ENCODE results near the gene DNM3. TPM values are rescaled to one million over a fixed set of nuclear protein-coding genes. Genes with fewer than 3 reads are reported as not detected.

The DNM3 gene
- total and polyA plus RNA-seq, 4 donors = 2.1 to 16.3 (median 5.6) TPM

GRCh38 chr1:171805395-171806115 is 35.7 kb upstream of the DNM3 start:
- ATAC-seq (ENCODE audit: insufficient read depth, low FRiP score) (no peak), DNase-seq (no peak)
- no peak for TF ChIP-seq CTCF (IDR thresholded peaks at IDR 0.05; ENCODE audit: control extremely low read depth, extremely low read depth)
- H3K27me3 ChIP-seq (ENCODE audit: control insufficient read depth in 3 of 3, insufficient read depth in 3 of 3, low read length in 2 of 3) = no peaks in the 10 kb centered on the region
- H3K4me3 ChIP-seq = no peak overlapping the region
- H3K9ac ChIP-seq (ENCODE audit: insufficient read depth in 1 of 2, low read length in 2 of 2) = no peak overlapping the region
- no peaks in the 10 kb centered on the region for H3K9me3 ChIP-seq (ENCODE audit: control insufficient read depth in 4 of 4, insufficient read depth in 3 of 4, low read length in 3 of 4)
- no peak overlapping the region for H3K27ac ChIP-seq (ENCODE audit: low read depth in 1 of 2, low read length in 1 of 2)
- H3K36me3 ChIP-seq (ENCODE audit: control insufficient read depth in 4 of 4, insufficient read depth in 4 of 4, low read length in 4 of 4) = no peaks in the 10 kb centered on the region
- WGBS, 2 donors = 66 to 72% methylated on average over 9 of the region's 9 CpGs
- peaks cover 0 to 9% (median 3%) of the 10 kb centered on the region in 5 donors for H3K4me1 ChIP-seq (ENCODE audit: control insufficient read depth in 5 of 5, insufficient read depth in 5 of 5, low read length in 5 of 5)

GRCh38 chr1:171807556-171807955 is 33.7 kb upstream of the DNM3 start:
- TF ChIP-seq CTCF (IDR thresholded peaks at IDR 0.05; ENCODE audit: control extremely low read depth, extremely low read depth) = no peak
- no peak overlapping the region for H3K9ac ChIP-seq (ENCODE audit: insufficient read depth in 1 of 2, low read length in 2 of 2)

GRCh38 chr1:171809834-171810233 is 31.5 kb upstream of the DNM3 start:
- ATAC-seq (ENCODE audit: insufficient read depth, low FRiP score) = no peak
- DNase-seq = no peak
- H3K4me1 ChIP-seq (ENCODE audit: control insufficient read depth in 5 of 5, insufficient read depth in 5 of 5, low read length in 5 of 5) = no peaks in the 10 kb centered on the region
- no peak for TF ChIP-seq CTCF (IDR thresholded peaks at IDR 0.05; ENCODE audit: control extremely low read depth, extremely low read depth)
- no peaks in the 10 kb centered on the region for H3K27me3 ChIP-seq (ENCODE audit: control insufficient read depth in 3 of 3, insufficient read depth in 3 of 3, low read length in 2 of 3)
- no peaks in the 10 kb centered on the region for H3K36me3 ChIP-seq (ENCODE audit: control insufficient read depth in 4 of 4, insufficient read depth in 4 of 4, low read length in 4 of 4)
- no peak overlapping the region for H3K27ac ChIP-seq (ENCODE audit: low read depth in 1 of 2, low read length in 1 of 2)
- H3K9me3 ChIP-seq (ENCODE audit: control insufficient read depth in 4 of 4, insufficient read depth in 3 of 4, low read length in 3 of 4) = no peaks in the 10 kb centered on the region
- H3K4me3 ChIP-seq = no peak overlapping the region
- H3K9ac ChIP-seq (ENCODE audit: insufficient read depth in 1 of 2, low read length in 2 of 2) = no peak overlapping the region
- WGBS, 2 donors = 77 to 91% methylated on average over 2 of the region's 2 CpGs

More at GRCh38 chr1:171807556-171807955, 33.7 kb upstream of the DNM3 start:
- no peak for ATAC-seq (ENCODE audit: insufficient read depth, low FRiP score)
- H3K4me1 ChIP-seq (ENCODE audit: control insufficient read depth in 5 of 5, insufficient read depth in 5 of 5, low read length in 5 of 5) = peaks cover 0 to 4% (median 3%) of the 10 kb centered on the region in 5 donors
- no peak overlapping the region for H3K4me3 ChIP-seq
- H3K9me3 ChIP-seq (ENCODE audit: control insufficient read depth in 4 of 4, insufficient read depth in 3 of 4, low read length in 3 of 4) = no peaks in the 10 kb centered on the region
- DNase-seq = no peak
- no peaks in the 10 kb centered on the region for H3K36me3 ChIP-seq (ENCODE audit: control insufficient read depth in 4 of 4, insufficient read depth in 4 of 4, low read length in 4 of 4)
- no peaks in the 10 kb centered on the region for H3K27me3 ChIP-seq (ENCODE audit: control insufficient read depth in 3 of 3, insufficient read depth in 3 of 3, low read length in 2 of 3)
- no peak overlapping the region for H3K27ac ChIP-seq (ENCODE audit: low read depth in 1 of 2, low read length in 1 of 2)
- 75 to 82% methylated on average over 4 of the region's 4 CpGs for WGBS, 2 donors

- Histone ChIP-seq H3K9ac (ENCODE audit: insufficient read depth in 1 of 2, low read length in 2 of 2) (no peak overlapping the region), H3K4me1 (ENCODE audit: control insufficient read depth in 5 of 5, insufficient read depth in 5 of 5, low read length in 5 of 5) (no peaks in the 10 kb centered on the region), H3K27ac (ENCODE audit: low read depth in 1 of 2, low read length in 1 of 2) (no peak overlapping the region), H3K27me3 (ENCODE audit: control insufficient read depth in 3 of 3, insufficient read depth in 3 of 3, low read length in 2 of 3) (no peaks in the 10 kb centered on the region), H3K4me3 (no peak overlapping the region), H3K36me3 (ENCODE audit: control insufficient read depth in 4 of 4, insufficient read depth in 4 of 4, low read length in 4 of 4) (no peaks in the 10 kb centered on the region), H3K9me3 (ENCODE audit: control insufficient read depth in 4 of 4, insufficient read depth in 3 of 4, low read length in 3 of 4) (no peaks in the 10 kb centered on the region)
- DNase-seq (no peak), ATAC-seq (ENCODE audit: insufficient read depth, low FRiP score) (no peak)
- no peak for TF ChIP-seq CTCF (IDR thresholded peaks at IDR 0.05; ENCODE audit: control extremely low read depth, extremely low read depth)
Measured at GRCh38 chr1:171811672-171812071, 29.6 kb upstream of the DNM3 start.

Measured in lung (tissue), 12 donors.